ENCODE data around the gene OLFML2A. TPM values are rescaled to one million over a fixed set of nuclear protein-coding genes. Genes with fewer than 3 reads are reported as not detected.

OLFML2A gene
- total RNA-seq, 1 experiment from 2014 or later, result 5.8 TPM

DNA sequence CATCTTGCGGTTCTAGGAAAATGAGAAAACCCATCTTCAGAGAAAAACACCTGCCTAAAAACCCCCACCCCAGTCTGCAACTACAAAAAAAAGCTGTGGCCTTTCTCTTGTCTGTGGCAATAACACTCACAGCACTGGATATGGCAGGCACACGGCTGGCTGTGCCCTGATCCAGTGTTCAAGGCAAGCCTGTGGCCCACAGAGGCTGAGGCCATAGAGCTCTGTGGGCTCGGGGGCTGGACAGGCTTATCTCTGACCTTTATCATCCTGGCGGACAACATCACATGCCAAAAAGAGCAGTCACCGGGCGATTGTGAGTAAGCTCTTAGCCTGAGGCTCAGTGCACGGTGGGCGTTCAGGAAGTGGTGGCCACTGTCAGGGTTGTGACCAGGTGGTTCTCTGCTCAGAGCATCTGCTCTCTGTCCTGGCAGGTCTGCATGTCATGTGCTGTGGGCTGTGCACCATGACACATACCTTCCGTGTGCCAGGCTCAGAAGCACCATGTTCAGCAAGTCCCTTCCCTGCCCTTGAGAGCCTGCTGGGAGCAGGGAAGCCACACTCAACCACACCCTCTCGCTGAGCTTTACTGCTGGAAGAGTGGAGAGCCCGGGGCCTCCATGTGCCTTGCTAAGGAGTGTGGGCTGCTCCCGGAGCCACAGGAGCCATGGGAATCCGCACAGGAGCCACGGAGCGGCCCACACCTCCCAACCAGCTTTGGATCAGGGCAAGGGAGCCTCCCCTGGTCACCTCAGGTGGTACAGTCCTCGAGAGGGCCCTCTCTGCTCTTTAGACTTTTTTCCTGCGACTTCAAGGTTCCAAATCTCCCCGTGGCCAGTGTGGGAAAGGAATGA is 41.7 kb downstream of the OLFML2A start:
- Histone ChIP-seq H3K56ac (ENCODE audit: insufficient read length, low read depth, low read length) (no peak overlapping the region), H3K9ac (ENCODE audit: extremely low read depth, insufficient read length, low read length) (no peak overlapping the region)
- peak; percentile 74 for DNase-seq

More for the DNA sequence above, 41.7 kb downstream of the OLFML2A start:
- H3K36me3 Mint-ChIP-seq (ENCODE audit: insufficient read depth in 1 of 3, low read depth in 3 of 3), result no peaks in the 10 kb centered on the region
- H3K79me2 ChIP-seq (ENCODE audit: insufficient read depth, low read length), result no peaks in the 10 kb centered on the region
- no peak overlapping the region for H2AK5ac ChIP-seq (ENCODE audit: insufficient read length, low read length)
- peak overlapping the region; percentile 12 for H3K18ac ChIP-seq (ENCODE audit: insufficient read length, low read depth, low read length)
- no peak overlapping the region for H2BK20ac ChIP-seq (ENCODE audit: low read depth, low read length, poor library complexity, severe bottlenecking)
- no peaks in the 10 kb centered on the region for H3K9me3 ChIP-seq (ENCODE audit: control insufficient read depth, low read depth, low read length)
- no peaks in the 10 kb centered on the region for H3K9me3 Mint-ChIP-seq
- H4K8ac ChIP-seq (replicated peaks; ENCODE audit: insufficient read length, low read depth, low read length), result no peak overlapping the region
- WGBS (ENCODE audit: extremely low coverage, insufficient read length, low lambda C conversion rate), result no CpG with 5 or more reads among the region's 18 CpGs
- H3K79me1 ChIP-seq (ENCODE audit: insufficient read depth, low read depth, low read length, poor library complexity, severe bottlenecking), result no peaks in the 10 kb centered on the region
- H2BK15ac ChIP-seq (ENCODE audit: low read depth, low read length), result no peak overlapping the region
- no peak overlapping the region for H3T11ph ChIP-seq (ENCODE audit: low read length)
- TF ChIP-seq, protein P1, sequence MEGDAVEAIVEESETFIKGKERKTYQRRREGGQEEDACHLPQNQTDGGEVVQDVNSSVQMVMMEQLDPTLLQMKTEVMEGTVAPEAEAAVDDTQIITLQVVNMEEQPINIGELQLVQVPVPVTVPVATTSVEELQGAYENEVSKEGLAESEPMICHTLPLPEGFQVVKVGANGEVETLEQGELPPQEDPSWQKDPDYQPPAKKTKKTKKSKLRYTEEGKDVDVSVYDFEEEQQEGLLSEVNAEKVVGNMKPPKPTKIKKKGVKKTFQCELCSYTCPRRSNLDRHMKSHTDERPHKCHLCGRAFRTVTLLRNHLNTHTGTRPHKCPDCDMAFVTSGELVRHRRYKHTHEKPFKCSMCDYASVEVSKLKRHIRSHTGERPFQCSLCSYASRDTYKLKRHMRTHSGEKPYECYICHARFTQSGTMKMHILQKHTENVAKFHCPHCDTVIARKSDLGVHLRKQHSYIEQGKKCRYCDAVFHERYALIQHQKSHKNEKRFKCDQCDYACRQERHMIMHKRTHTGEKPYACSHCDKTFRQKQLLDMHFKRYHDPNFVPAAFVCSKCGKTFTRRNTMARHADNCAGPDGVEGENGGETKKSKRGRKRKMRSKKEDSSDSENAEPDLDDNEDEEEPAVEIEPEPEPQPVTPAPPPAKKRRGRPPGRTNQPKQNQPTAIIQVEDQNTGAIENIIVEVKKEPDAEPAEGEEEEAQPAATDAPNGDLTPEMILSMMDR (conservative IDR thresholded peaks at IDR 0.05), result peak; percentile 38; the same call in 2 of the 3 replicates
- no peaks in the 10 kb centered on the region for H3K27me3 Mint-ChIP-seq (ENCODE audit: low read depth)
- H3K23ac ChIP-seq (ENCODE audit: insufficient read length, low read depth, low read length), result no peak overlapping the region
- no peak overlapping the region for H2BK12ac ChIP-seq (ENCODE audit: insufficient read length, low read depth, low read length)
- peak overlapping the region in 1 of 3 experiments; percentile 52; a peak in 1 of 7 replicates for H3K27ac Mint-ChIP-seq
- no peak overlapping the region for H3K4ac ChIP-seq (ENCODE audit: low read depth, low read length)
- H3K4me3 Mint-ChIP-seq, result no peak overlapping the region
- H3K4me2 ChIP-seq (ENCODE audit: insufficient read depth, insufficient read length, low read length), result no peak overlapping the region
- no peak overlapping the region for H2BK5ac ChIP-seq (ENCODE audit: insufficient read length, low read length)
- H3K27ac ChIP-seq (ENCODE audit: insufficient read length, low read depth, low read length), result no peak overlapping the region
- no peak overlapping the region; the same call in 1 of the 2 replicates for H3K14ac ChIP-seq (ENCODE audit: insufficient read depth, low read length)
- no peaks in the 10 kb centered on the region for H4K20me1 ChIP-seq (ENCODE audit: control insufficient read depth, insufficient read depth, insufficient read length)
- H3K27me3 ChIP-seq (ENCODE audit: insufficient read depth, low read length), result no peaks in the 10 kb centered on the region
- H3K4me1 Mint-ChIP-seq, result peaks cover 4 to 19% of the 10 kb centered on the region in 2 experiments
- H2BK120ac ChIP-seq (ENCODE audit: low read depth, low read length, poor library complexity, severe bottlenecking), result no peak overlapping the region
- H4K91ac ChIP-seq (ENCODE audit: insufficient read length, low read depth, low read length), result no peak overlapping the region
- H4K5ac ChIP-seq (ENCODE audit: insufficient read length, low read depth, low read length), result no peak overlapping the region
- no peaks in the 10 kb centered on the region for H3K23me2 ChIP-seq (ENCODE audit: insufficient read length, low read depth, low read length, poor library complexity, severe bottlenecking)
- no peak overlapping the region for H2AFZ ChIP-seq (ENCODE audit: low read length)
- 0 out of 2 replicates have a peak, but pooled peaks cover 2% of the 10 kb centered on the region for H3K4me1 ChIP-seq (ENCODE audit: insufficient read depth, low read length)
